Measurements from ENCODE around the gene CRKL.
"Not testable (repeated sequence)": the region's sequence is repeated elsewhere in the genome, so short reads cannot be mapped to it uniquely, and the experiment has no call there.

Gene CRKL

DNA sequence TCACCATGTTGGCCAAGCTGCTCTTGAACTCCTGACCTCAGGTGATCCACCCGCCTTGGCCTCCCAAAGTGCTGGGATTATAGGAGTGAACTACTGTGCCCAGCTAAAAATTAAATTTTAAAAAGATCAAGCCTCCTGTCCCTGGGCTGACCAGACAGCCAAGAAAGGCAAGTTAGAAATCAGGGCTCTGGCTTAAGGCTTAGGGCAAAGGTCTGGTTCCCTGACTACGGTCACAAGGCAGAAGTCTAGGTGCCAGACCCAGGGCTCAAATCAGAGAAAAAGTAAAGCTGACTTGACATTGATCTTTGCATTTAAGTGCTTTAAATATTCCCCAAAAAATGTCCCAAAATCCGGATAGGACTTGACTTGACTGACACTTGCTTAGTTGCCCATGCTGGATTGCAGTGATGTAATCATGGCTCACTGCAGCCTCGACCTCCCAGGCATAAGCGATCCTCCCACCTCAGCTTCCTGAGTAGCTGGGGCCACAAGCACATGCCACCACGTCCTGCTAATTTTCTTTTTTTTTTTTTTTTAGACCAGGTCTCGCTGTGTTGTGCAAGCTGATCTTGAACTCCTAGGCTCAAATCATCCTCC, 17.3 kb upstream of the CRKL start:
- Histone ChIP-seq H3K9me3 (ENCODE audit: control insufficient read depth, insufficient read depth, low read length) (no peaks in the 10 kb centered on the region), H3K4me2 (ENCODE audit: low read length) (no peak overlapping the region), H3K4me3 (ENCODE audit: low read length) (no peak overlapping the region), H3K27ac (ENCODE audit: low read depth, low read length) (no peak overlapping the region), H4K20me1 (ENCODE audit: control insufficient read depth, insufficient read depth, low read depth, low read length) (no peaks in the 10 kb centered on the region), H3K9me2 (replicated peaks; ENCODE audit: control insufficient read depth, low read length) (no peaks in the 10 kb centered on the region), H3K79me2 (ENCODE audit: control insufficient read depth, low read length) (no peaks in the 10 kb centered on the region), H3F3A (ENCODE audit: control insufficient read depth, insufficient read depth) (no peaks in the 10 kb centered on the region), H3K36me3 (ENCODE audit: control insufficient read depth, low read length) (no peaks in the 10 kb centered on the region), H3K4me1 (ENCODE audit: control insufficient read depth, low read length) (no peaks in the 10 kb centered on the region), H3K27me3 (ENCODE audit: control insufficient read depth, low read length) (peaks cover 6% of the 10 kb centered on the region)
- TF ChIP-seq EZH2phosphoT487 (IDR thresholded peaks at IDR 0.05; ENCODE audit: borderline replicate concordance, low read length), result no peak
- TF ChIP-seq, protein P1, sequence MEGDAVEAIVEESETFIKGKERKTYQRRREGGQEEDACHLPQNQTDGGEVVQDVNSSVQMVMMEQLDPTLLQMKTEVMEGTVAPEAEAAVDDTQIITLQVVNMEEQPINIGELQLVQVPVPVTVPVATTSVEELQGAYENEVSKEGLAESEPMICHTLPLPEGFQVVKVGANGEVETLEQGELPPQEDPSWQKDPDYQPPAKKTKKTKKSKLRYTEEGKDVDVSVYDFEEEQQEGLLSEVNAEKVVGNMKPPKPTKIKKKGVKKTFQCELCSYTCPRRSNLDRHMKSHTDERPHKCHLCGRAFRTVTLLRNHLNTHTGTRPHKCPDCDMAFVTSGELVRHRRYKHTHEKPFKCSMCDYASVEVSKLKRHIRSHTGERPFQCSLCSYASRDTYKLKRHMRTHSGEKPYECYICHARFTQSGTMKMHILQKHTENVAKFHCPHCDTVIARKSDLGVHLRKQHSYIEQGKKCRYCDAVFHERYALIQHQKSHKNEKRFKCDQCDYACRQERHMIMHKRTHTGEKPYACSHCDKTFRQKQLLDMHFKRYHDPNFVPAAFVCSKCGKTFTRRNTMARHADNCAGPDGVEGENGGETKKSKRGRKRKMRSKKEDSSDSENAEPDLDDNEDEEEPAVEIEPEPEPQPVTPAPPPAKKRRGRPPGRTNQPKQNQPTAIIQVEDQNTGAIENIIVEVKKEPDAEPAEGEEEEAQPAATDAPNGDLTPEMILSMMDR (IDR thresholded peaks at IDR 0.05; ENCODE audit: low read depth, low read length, poor library complexity, severe bottlenecking), result no peak

DNA sequence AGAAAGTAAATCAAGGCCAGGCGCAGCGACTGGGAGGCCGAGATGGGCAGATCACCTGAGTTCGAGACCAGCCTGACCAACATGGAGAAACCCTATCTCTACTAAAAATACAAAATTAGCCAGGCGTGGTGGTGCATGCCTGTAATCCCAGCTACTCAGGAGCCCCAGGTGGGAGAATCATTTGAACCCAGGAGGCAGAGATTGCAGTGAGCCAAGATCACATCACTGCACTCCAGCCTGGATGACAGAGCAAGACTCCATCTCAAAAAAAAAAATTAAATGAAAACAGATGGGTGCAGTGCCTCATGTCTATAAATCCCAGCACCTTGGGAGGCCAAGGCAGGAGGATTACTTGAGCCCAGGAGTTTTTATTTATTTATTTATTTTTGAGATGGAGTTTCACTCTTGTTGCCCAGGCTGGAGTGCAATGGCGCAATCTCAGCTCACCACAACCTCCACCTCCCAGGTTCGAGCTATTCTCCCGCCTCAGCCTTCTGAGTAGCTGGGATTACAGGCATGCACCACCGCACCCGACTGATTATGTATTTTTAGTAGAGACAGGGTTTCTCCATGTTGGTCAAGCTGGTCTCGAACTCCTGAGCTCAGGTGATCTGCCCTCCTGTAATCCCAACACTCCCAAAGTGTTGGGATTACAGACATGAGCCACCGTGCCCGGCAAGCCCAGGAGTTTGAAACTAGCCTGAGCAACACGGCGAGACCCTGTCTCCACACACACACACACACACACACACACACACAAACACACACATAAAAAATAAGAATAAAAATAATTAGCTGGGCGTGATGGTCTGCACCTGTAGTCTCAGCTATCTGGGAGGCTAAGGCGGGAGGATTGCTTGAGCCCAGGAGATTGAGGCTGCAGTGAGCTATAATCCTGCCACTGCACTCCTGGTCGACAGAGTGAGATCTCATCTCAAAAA, 15.8 kb upstream of the CRKL start:
- not testable (repeated sequence) for H3K4me1 ChIP-seq (ENCODE audit: control insufficient read depth, low read length)

DNA sequence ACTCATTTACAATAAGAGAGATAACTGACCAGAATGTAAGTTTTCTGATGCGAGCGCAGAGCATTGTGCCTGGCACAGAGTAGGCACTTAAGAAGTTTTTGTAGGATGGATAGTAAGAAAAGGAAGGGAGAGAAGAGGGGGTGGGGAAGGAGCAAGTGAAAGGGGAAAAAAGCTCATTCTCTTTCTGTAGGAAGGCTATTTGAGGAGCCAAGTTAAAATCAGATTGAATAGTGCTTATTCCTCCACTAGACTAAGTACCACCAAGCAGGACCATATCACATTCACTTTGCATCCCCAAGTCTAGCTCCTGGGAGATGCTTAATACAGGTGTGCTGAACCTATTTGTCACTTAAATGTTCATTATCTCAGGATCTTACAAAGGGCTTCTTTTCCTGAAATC, 14.1 kb upstream of the CRKL start:
- Histone ChIP-seq H3K4me2 (ENCODE audit: low read length) (no peak overlapping the region), H3K9me3 (ENCODE audit: control insufficient read depth, insufficient read depth, low read length) (no peaks in the 10 kb centered on the region), H3K9me2 (replicated peaks; ENCODE audit: control insufficient read depth, low read length) (no peaks in the 10 kb centered on the region), H4K20me1 (ENCODE audit: control insufficient read depth, insufficient read depth, low read depth, low read length) (no peaks in the 10 kb centered on the region), H3F3A (ENCODE audit: control insufficient read depth, insufficient read depth) (no peaks in the 10 kb centered on the region), H3K4me1 (ENCODE audit: control insufficient read depth, low read length) (no peaks in the 10 kb centered on the region), H3K36me3 (ENCODE audit: control insufficient read depth, low read length) (no peaks in the 10 kb centered on the region), H3K79me2 (ENCODE audit: control insufficient read depth, low read length) (no peaks in the 10 kb centered on the region), H3K27me3 (ENCODE audit: control insufficient read depth, low read length) (peaks cover 16% of the 10 kb centered on the region), H3K27ac (ENCODE audit: low read depth, low read length) (no peak overlapping the region), H3K4me3 (ENCODE audit: low read length) (no peak overlapping the region)
- TF ChIP-seq, protein P1 (IDR thresholded peaks at IDR 0.05; ENCODE audit: low read depth, low read length, poor library complexity, severe bottlenecking), result no peak
- no peak for TF ChIP-seq EZH2phosphoT487 (IDR thresholded peaks at IDR 0.05; ENCODE audit: borderline replicate concordance, low read length)

More for the DNA sequence above, 15.8 kb upstream of the CRKL start:
- H3K9me3 ChIP-seq (ENCODE audit: control insufficient read depth, insufficient read depth, low read length); H3K4me2 ChIP-seq (ENCODE audit: low read length); H3K27ac ChIP-seq (ENCODE audit: low read depth, low read length); H3F3A ChIP-seq (ENCODE audit: control insufficient read depth, insufficient read depth); H3K36me3 ChIP-seq (ENCODE audit: control insufficient read depth, low read length); H4K20me1 ChIP-seq (ENCODE audit: control insufficient read depth, insufficient read depth, low read depth, low read length); H3K9me2 ChIP-seq (replicated peaks; ENCODE audit: control insufficient read depth, low read length); H3K79me2 ChIP-seq (ENCODE audit: control insufficient read depth, low read length); H3K4me3 ChIP-seq (ENCODE audit: low read length): not testable (repeated sequence)
- peaks cover 15% of the 10 kb centered on the region for H3K27me3 ChIP-seq (ENCODE audit: control insufficient read depth, low read length)
